Dedifferentiated amniotic fluid mesenchymal stem cell (primary cell): ENCODE data around the gene PARVA.
"Not testable (repeated sequence)": the region's sequence is repeated elsewhere in the genome, so short reads cannot be mapped to it uniquely, and the experiment has no call there.

Experiments
- DNase-seq: peaks from one replicate; pipeline ENCODE4 v3.0.0-alpha.2; 2016; ENCODE audit errors: extremely low spot score

PARVA gene, protein sequence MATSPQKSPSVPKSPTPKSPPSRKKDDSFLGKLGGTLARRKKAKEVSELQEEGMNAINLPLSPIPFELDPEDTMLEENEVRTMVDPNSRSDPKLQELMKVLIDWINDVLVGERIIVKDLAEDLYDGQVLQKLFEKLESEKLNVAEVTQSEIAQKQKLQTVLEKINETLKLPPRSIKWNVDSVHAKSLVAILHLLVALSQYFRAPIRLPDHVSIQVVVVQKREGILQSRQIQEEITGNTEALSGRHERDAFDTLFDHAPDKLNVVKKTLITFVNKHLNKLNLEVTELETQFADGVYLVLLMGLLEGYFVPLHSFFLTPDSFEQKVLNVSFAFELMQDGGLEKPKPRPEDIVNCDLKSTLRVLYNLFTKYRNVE

DNA sequence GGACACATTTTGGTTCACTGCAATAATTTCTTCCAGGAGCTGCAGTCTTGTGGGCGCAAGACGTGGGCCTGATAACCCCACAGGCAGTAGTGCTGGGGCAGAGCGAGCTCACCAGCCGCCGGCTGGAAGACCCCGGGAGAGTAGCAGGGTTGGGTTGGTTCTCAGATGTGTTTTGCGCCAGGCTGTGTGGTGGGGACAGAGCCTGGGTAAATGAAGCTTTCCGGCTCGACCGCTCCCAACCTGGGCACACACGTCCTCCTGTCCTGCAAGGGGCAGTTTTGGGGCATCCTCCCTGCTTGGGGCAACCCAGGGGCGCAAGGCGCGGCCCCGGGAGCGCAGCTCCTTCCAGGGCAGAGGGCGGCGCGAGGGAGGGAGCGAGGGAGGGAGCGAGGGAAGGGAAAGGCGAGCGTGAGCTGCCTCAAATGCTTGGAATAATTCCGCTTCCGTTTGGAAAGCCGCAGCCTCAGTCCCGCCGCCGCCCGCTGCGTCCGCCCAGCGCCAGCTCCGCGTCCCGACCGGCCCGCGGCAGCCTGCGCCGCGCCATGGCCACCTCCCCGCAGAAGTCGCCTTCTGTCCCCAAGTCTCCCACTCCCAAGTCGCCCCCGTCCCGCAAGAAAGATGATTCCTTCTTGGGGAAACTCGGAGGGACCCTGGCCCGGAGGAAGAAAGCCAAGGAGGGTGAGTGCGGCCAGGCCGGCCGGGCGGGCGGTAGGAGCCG lies at the start of gene PARVA:
TSS of gene PARVA (plus strand) at position 466 of the 718 bp plus-strand sequence. CDS start at position 543, 77 bp downstream.
- peak; percentile 82 for DNase-seq

DNA sequence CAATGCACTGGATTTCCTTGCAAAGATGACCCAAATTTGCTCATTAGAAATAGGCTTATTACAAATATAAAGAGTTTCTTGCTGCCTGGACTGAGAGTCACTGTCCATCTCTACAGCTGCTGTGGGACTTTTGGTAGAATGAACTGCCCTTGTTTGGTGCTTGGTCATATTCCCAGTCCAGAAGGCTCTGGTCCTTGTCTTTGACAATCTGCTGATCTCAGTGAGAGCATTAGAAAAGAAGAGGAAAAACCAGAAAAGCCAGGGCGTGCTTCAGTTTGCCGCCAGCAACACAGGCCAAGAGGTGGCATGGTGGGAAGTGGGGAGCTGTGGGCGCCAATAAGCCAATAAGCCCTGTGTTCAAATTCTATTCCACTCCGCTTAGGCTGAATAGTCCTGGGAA lies 48.2 kb upstream of the PARVA start:
- no peak for DNase-seq

DNA sequence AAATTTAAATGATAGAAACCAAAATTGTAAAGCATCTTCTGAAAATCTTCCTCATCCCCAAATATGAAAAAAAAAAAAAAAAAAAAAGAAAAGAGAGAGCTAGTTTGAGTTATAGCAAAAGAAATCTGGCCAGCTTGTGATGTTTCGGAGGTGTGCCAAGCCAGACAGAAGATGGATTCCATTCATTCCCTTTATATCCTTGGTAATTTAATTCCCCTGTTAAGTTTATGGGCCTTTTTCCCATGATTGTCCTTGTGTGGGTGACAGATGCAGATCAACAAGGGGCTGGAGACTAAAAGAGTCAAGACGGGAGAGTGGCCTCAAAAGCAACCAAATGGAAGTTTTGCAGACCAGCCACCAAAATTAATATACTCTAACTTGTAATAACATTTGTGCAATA lies 47.6 kb upstream of the PARVA start:
- no peak for DNase-seq

DNA sequence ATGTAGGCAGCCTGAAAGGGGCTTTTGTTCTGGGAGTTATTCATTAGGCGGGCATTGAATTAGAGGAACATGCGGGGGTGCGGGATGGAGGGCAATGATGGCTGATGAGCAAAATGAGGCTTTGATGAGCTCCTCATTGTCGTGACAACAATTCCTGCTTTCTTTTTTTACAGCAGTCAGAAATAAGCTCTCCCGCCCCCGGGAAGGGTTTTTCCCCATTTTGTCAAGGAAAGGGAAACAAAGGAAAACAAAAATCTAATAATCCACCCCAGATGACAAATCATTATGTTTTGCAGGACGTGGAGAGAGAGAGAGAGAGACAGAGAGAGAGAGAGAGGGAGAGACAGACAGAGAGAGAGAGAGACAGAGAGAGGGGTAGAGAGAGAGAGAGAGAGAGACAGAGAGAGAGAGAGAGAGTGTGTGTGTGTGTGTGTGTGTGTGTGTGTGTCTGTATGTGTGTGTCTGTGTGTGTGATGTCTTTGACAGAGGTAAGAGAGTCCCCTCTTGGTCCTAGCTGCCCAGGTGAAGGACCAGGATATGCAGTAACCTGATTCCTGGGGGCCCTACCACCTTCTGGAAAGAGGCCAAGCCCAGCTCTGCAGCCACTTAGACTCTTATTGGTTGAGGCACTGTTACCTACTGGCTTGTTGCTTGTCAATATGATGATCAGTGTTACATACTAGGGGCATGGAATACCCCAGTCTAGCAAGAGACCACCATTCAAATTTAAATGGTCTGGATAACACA lies 46.7 kb upstream of the PARVA start:
- DNase-seq, result no peak

DNA sequence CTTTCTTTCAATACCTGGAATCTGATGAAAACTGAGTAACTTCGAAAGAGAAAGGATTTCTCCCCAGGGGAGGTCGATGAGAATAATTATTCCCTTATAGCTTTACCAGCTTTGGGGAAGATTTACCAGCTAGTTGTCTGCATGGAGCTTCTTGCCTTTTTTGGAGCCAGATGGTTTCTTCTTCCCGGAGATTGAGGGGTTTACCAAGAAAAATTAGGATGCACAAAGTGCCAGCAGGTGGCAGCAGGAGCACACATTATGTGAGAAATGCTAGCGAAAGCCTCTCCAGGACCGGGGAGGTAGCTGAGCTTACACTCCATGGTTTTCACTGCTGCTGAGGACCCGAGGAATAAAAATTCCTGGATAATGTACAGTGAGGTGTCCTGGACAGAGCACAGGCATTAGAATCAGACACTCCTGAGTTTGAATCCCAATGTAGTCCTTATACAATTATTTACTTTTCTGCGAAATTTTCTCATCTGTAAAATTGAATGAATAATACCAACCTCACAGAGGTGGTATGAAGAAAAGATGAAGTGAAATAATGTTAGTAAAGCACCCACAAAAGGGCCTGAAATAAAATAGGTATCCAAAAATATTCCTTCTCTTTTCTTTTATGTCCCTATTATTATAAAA lies 46.0 kb upstream of the PARVA start:
- peak; percentile 94 for DNase-seq

DNA sequence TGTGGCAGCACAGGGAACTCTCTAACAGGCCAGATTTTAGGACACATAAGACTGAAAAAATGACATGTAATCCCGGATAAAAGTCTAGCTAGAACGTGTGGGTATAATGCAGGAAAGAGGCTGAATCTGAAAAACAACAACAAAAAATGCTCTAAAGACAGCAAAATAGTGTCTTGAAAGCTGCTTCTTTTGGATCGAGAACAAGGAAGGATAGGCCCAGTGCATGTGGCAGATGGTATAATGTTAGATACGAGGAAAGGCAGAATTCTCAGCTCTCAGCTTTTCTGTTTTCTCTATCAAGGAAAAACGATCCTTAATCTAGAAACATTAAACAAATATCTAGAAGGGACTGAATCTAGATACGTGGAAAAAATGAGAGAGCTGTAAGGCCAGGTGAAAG lies 33.8 kb upstream of the PARVA start:
- DNase-seq, result no peak

DNA sequence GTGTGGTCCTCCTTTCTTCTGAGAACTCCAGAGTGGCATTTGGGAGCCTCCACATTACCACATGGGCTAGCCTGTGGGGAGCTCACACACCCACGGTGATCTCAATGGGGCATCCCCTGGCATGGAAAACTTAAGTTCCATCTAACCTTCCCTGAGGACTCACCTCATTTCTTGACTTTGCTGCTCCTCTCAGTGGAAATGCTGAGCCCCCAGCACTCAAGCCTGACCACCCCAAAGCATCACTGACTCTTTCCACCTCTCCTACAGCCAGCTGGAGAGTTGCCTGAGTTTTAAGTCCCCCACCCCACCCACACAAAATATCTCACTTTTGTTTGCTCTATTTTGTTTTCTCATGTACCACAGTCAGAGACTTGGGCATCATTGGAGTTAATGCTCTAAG lies 23.8 kb upstream of the PARVA start:
- DNase-seq, result no peak

DNA sequence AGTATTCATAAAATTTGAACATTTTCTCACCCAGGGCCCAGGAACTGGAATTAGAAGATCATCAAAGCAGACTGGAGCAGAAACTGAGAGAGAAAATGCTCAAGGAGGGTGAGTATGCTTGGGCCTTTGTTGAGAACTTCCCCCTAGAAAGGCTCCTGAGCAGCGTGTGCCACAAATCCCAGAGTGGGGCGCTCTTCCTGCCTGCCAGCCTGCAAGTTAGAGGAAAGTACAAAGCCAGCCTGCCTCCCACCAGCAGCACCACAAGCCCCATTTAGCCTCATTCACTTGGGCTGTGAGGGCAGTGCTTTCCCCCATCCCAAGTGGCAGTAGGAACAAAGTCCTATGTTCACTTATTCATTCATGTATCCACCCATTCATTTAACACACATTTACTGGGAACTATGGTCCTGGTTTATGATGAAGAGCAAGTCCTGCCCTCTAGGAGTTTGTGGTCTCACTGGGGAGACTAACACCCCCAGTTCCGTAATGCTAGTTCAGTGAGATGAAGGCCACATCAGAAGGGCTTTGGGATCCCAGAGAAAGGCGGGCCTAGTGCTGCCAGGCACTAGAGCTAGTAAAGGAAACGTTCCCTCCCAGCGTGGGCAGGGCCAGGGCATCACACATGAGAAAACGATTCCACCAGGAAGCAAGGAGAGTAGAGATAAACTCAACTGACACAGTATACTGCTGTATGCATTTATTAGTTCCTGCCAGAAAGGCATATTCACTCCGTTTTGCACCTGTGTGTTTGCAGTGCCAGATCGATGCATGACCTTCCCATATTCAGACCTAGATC lies 22.4 kb upstream of the PARVA start:
- DNase-seq, result no peak

DNA sequence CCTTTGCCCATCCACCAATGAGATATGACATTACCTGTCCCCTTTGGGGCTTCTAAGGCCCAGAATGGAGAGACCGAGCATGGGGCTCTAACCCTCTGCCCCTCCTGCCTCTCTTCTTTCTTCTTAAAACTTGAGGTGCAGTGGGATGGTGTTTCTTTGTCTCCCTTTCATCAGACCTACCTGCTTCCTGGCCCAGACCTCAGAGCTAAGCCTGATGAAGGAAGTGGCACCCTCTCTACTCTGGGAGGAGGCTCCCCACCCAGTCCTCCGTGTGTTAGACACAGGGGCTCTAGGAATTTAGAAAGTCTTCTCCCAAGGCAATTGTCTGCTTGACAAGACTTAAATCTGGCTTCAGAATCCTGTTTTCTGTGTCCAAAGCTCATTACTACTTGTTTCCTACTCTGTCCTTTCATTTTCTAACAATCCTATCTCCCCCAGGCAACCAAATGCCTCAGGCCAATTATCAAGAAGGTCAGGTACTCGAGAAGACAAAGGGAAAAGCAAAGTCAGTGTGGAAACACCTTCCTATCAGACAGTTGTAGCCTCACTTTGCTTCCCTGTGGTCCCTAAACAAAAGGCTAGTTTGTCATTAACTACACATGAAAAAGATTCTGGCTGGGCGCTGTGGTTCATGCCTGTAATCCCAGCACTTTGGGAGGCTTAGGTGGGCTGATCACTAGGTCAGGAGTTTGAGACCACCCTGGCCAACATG lies 20.3 kb upstream of the PARVA start:
- DNase-seq, result no peak

DNA sequence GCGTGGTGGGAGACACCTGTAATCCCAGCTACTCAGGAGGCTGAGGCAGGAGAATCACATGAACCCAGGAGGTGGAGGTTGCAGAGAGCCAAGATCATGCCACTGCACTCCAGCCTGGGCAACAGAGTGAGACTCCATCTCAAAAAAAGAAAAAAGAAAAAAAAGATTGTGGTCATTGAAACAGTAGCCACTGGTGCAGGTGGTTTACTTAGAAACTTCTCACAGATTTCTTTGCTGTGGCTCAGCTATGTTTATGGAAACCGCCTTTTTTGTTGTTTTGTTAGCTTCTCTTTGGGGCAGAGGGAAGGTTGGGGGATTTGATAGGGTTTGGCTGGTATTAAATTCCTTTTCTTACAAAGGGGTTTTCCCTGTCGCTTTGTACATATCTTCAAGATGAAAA lies 19.7 kb upstream of the PARVA start:
- DNase-seq, result not testable (repeated sequence)

DNA sequence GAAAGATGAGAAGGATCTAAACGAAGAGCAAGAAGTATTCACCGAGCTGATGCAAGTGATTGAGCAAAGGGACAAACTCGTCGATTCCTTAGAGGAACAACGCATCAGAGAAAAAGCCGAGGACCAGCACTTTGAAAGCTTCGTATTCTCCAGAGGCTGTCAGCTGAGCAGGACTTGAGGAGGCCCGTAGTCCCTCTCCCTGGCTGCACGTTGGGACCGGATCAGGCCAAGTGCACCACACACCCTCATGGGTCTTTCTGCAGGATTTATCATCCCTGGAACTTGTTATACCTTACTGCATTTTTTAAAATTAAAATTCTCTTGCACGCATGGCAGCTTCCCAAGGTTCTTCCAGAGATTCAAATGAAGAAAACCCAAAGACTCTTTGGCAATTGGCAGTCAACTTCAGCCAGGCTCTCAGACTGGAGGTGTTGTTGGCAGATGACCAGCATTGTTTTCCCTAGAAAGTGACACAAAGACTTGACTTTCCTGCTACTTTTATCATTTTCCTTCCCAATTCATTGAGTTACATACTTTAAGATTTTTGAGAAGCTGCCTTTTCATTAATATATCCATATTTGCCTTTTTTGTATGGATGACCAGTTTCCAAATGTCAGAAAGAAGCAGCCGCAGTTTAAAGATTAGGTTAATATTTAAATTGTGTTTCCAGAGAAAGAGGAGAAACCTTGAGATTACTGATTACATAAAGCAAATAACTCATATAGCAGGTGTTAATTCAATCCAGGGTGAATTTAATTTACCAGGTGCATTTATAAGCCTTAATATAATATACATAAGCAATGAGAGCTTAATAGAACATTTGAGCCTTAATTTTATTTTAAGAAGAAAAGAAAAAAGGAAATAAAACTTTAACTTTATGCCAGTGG lies 18.8 kb upstream of the PARVA start:
- DNase-seq, result no peak

DNA sequence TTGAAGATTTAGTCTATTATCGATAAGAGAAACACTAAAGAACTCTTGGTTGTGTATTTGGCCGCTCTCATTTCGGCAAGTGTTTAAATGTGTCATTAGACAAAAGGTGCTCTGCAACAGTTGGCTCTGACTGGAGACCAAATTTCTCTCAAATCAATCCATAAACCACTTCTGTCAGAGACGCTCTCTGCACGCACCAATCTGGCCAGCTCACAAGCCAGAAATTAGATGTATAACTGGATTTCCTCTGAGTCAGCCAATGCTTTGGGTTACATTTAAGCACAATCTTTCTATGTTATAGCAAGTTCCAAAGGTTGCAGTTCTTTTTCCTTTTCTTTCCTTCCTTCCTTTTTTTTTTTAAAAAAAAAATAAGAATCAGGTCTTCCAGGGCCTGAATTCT lies 17.6 kb upstream of the PARVA start:
- DNase-seq, result peak; percentile 51

DNA sequence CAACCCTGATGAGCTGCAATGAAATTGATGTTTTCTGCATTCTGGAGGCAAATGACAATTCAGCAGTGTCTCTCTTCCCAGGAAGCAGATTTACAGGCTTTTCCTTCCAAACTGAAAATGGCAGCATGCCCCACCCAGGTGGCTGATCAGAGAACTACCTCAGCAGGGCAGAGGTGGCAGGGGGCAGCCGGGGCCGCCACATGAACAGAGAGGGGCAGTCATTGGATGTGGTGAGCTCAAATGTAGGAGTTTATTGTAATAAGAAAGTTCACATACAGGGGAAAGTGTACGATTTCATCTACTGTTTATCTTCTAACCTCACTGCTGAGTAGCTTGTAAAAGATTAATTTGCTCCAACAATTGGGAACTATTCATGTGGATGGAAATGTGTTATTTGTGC lies 15.7 kb upstream of the PARVA start:
- DNase-seq, result no peak

DNA sequence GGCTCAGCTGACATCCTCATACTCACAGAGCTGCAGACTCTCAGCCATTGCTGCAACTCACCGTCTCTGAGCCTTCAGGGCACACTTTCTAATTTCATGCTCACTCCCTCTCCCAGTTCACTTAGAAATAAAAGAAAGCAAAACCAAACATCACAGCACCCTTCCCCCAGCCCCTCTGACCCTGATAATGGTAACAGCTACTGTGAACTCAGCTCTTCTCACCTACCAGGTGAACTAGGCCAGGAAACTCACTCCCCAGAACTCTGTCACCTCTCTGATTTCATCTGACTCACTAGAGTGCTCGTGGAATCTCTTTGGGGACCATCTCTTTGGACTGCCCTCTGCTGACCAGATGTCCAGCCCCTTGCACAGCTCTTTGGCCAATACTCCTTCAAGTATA lies 14.5 kb upstream of the PARVA start:
- no peak for DNase-seq

DNA sequence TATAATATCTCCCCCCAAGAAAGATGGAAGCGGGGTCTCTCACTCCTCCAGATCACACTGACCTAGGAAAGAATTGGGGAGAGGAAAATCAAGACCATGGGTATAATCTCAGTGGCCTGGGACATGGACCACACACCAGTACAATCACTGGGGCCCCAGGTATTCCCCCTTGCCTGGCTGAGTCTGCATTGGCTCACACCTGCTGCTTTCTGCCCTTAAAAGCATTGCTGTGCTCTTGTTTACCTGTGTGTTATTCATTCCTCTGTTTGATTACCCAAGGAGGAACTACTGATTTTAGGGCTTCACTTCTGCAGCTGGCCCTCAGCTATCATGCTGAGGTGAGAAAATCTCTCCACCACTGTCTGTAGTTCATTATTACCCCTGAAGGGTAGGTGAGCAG lies 14.0 kb upstream of the PARVA start:
- no peak for DNase-seq

DNA sequence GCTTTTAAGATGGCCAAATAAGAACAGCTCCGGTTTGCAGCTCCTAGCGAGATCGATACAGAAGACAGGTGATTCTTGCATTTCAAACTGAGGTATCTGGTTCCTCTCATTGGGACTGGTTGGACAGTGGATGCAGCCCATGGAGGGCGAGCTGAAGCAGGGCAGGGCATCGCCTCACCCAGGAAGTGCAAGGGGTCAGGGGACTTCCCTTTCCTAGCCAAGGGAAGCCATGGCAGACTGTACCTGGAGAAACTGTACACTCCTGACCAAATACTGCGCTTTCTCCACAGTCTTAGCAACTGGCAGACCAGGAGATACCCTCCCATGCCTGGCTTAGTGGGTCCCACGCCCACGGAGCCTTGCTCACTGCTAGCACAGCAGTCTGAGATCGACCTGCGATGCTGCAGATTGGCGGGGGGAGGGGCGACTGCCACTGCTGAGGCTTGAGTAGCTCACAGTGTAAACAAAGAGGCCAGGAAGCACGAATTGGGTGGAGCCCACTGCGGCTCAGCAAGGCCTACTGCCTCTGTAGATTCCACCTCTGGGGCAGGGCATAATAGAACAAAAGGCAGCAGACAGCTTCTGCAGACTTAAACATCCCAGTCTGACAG lies 11.3 kb upstream of the PARVA start:
- DNase-seq, result not testable (repeated sequence)

DNA sequence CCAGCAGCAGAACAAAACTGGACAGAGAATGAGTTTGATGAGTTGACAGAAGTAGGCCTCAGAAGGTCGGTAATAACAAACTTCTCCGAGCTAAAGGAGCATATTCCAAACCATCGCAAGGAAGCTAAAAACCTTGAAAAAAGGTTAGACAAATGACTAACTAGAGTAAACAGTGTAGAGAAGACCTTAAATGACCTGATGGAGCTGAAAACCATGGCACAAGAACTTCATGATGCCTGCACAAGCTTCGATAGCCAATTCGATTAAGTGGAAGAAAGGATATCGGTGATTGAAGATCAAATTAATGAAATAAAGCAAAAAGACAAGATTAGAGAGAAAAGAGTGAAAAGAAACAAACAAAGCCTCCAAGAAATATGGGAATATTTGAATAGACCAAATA lies 10.3 kb upstream of the PARVA start:
- DNase-seq, result not testable (repeated sequence)

DNA sequence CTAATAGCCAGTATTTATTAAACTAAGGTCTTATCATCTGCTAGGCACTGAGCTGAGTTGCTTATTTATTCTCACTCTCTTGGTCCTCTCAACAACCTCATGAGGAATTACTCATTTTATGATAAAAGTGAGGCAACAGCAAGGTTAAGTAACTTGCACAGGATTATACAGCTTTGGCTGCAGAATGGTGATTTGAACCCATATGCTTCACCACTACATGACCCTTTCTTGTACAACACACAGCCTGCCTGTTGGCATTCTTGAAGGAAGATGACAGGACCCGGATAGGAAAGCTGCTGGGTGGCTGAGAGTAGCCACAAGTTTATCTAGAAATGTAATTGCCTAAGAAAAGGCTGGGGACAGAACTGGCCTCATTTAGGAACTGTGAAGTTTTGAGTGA lies 5.3 kb upstream of the PARVA start:
- no peak for DNase-seq

DNA sequence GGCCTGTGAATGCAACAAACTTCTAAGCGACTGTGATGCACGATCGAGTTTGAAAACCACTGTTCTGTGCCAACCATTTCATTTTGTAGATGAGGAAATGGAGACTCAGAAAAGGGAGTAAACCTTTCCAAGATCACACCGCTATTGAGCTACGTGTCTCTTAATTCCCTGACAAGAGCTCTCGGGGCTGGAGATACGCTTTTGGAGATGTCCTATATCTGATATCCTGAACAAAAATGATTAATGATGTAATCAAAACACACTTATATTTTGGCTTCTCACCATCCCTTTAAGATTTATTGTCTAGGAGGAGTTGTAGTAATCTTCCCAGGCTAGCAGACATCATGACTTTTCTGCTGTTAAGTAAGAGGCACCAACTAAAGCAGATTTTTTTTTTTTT lies 1.7 kb upstream of the PARVA start:
- no peak for DNase-seq
